GM12878 (cell line): ENCODE results near the gene PIP4K2A. TPM values are rescaled to one million over a fixed set of nuclear protein-coding genes. Genes with fewer than 3 reads are reported as not detected.

Experiments used
- ATAC-seq: fragments of 200-7000 bp; cut with Tn5 transposase; 3 replicates; pipeline ENCODE4 v1.9.1; 2020; ENCODE audit warnings: mild to moderate bottlenecking, moderate library complexity
- BruUV-seq: library from RNA; stranded (reverse); fragments of 400-500 nt; replicated peaks from 2 replicates; lab custom pipeline; 2021; lab: Mats Ljungman, UMichigan
- CTCF ChIA-PET: fragments of 300-600 bp; sonication (Branson Sonifier 250); formaldehyde crosslinking; extraction: SDS; loops from one replicate; lab custom pipeline; 2021; ENCODE audit warnings: inconsistent platforms; lab: Yijun Ruan, JAX
- POLR2A ChIA-PET: fragments of 350-600 bp; formaldehyde crosslinking; extraction: SDS; loops from one replicate; lab custom pipeline; 2021; ENCODE audit warnings: inconsistent platforms; lab: Charles Lee
- RAD21 ChIA-PET: fragments of 300-600 bp; sonication (Branson Sonifier 250); formaldehyde crosslinking; loops from one replicate; lab custom pipeline; 2023; ENCODE audit warnings: antibody characterized with exemption; ENCODE audit not compliant: unreplicated experiment; lab: Charles Lee
- SMC1A ChIA-PET: fragments of 300-600 bp; sonication (Branson Sonifier 250); formaldehyde crosslinking; loops from one replicate; lab custom pipeline; 2023; ENCODE audit not compliant: unreplicated experiment, uncharacterized antibody; lab: Charles Lee
- DNase-seq: peaks from one replicate; pipeline ENCODE4 v3.0.0-alpha.2; 2011; ENCODE audit warnings: low read depth, low spot score
- FAIRE-seq: peaks from 3 replicates; lab custom pipeline; 2011; peaks lifted over from hg19 to GRCh38; lab: Jason Lieb, UNC
- H2AFZ ChIP-seq: 2 replicates; pipeline ENCODE4 v1.6.0; 2011; ENCODE audit warnings: low read depth, low read length, control low read depth; ENCODE audit not compliant: control insufficient read depth
- H3K27ac ChIP-seq: 2 replicates; pipeline ENCODE4 v1.5.1; 2011; ENCODE audit warnings: control low read depth; ENCODE audit not compliant: control insufficient read depth, insufficient read depth
- H3K27me3 ChIP-seq, 2 experiments: replicated peaks in 1 of 2; 2 replicates each; pipeline versions ENCODE4 v1.6.0 to v1.6.1; 2011; ENCODE audit warnings: low read length in 1 of 2; ENCODE audit not compliant: control insufficient read depth in 2 of 2, insufficient read depth in 2 of 2
- H3K36me3 ChIP-seq, 2 experiments: 2 replicates each; pipeline ENCODE4 v1.5.1; 2011; ENCODE audit warnings: low read length in 1 of 2; ENCODE audit not compliant: control insufficient read depth in 2 of 2, insufficient read depth in 2 of 2
- H3K4me1 ChIP-seq: 2 replicates; pipeline ENCODE4 v1.6.1; 2011; ENCODE audit warnings: mild to moderate bottlenecking, low read length, moderate library complexity, mixed read lengths; ENCODE audit not compliant: control insufficient read depth, insufficient read depth
- H3K4me2 ChIP-seq: 2 replicates; pipeline ENCODE4 v1.6.0; 2011; ENCODE audit warnings: control low read depth; ENCODE audit not compliant: control insufficient read depth, insufficient read depth
- H3K4me3 ChIP-seq: fragments of 200-600 bp; sonication (generic); 2 replicates; pipeline ENCODE4 v1.5.1; 2016
- H3K79me2 ChIP-seq: 2 replicates; pipeline ENCODE4 v1.6.0; 2011; ENCODE audit warnings: low read length; ENCODE audit not compliant: control insufficient read depth, insufficient read depth
- H3K9ac ChIP-seq: 2 replicates; pipeline ENCODE4 v1.8.0; 2011; ENCODE audit warnings: low read length, control low read depth, mixed read lengths; ENCODE audit not compliant: control insufficient read depth, insufficient read depth
- H3K9me3 ChIP-seq: replicated peaks from 3 replicates; pipeline ENCODE4 v1.5.1; 2011; ENCODE audit warnings: mild to moderate bottlenecking, low read length; ENCODE audit not compliant: control insufficient read depth, insufficient read depth
- H4K20me1 ChIP-seq: 2 replicates; pipeline ENCODE4 v1.6.0; 2011; ENCODE audit not compliant: control insufficient read depth, insufficient read depth
- CREM ChIP-seq: IDR thresholded peaks from 2 replicates; pipeline ENCODE4 v1.6.1; 2014; ENCODE audit warnings: antibody characterized with exemption, low read depth
- E4F1 ChIP-seq: fragments of 450-650 bp; IDR thresholded peaks from 2 replicates; pipeline ENCODE4 v1.6.1; 2018; ENCODE audit warnings: borderline replicate concordance, mild to moderate bottlenecking; ENCODE audit not compliant: partially characterized antibody
- EP300 ChIP-seq, 2 experiments: fragments of 150-350 bp in 1 of 2; IDR thresholded peaks; 2 replicates each; pipeline ENCODE4 v1.6.1; 2011 to 2012; ENCODE audit warnings: low read depth in 2 of 2, low read length in 2 of 2, borderline replicate concordance in 1 of 2, improper control_type of control experiment in 1 of 2, inconsistent platforms in 1 of 2; ENCODE audit not compliant: control insufficient read depth in 1 of 2
- KDM1A ChIP-seq: fragments of 200-600 bp; sonication (generic); IDR thresholded peaks from 2 replicates; pipeline ENCODE4 v1.6.1; 2016; ENCODE audit warnings: borderline replicate concordance
- PKNOX1 ChIP-seq: fragments of 450-650 bp; IDR thresholded peaks from 2 replicates; pipeline ENCODE4 v1.6.1; 2016; ENCODE audit warnings: mild to moderate bottlenecking
- POLR2AphosphoS2 ChIP-seq: IDR thresholded peaks from 2 replicates; pipeline ENCODE4 v1.6.1; 2011; ENCODE audit warnings: low read depth, mild to moderate bottlenecking, low read length, improper control_type of control experiment, moderate library complexity
- RB1 ChIP-seq: fragments of 450-650 bp; formaldehyde crosslinking; IDR thresholded peaks from 2 replicates; pipeline ENCODE4 v1.6.1; 2017; ENCODE audit warnings: mild to moderate bottlenecking, borderline replicate concordance
- RELB ChIP-seq: fragments of 450-650 bp; IDR thresholded peaks from 2 replicates; pipeline ENCODE4 v1.6.1; 2017; ENCODE audit warnings: low read depth, mild to moderate bottlenecking, moderate library complexity
- SP1 ChIP-seq: IDR thresholded peaks from one replicate; pipeline ENCODE4 v1.6.1; 2011; ENCODE audit warnings: low read depth, low read length
- TAF1 ChIP-seq: IDR thresholded peaks from 2 replicates; pipeline ENCODE4 v1.6.1; 2011; ENCODE audit warnings: mild to moderate bottlenecking, low read depth, low read length, borderline replicate concordance
- ZBTB40 ChIP-seq: fragments of 450-650 bp; IDR thresholded peaks from 2 replicates; pipeline ENCODE4 v1.6.1; 2016; ENCODE audit warnings: mild to moderate bottlenecking, moderate library complexity, borderline replicate concordance
- ZNF274 ChIP-seq: IDR thresholded peaks from one replicate; pipeline ENCODE4 v1.8.0; 2011; ENCODE audit not compliant: insufficient read length, insufficient read depth
- ZNF384 ChIP-seq: IDR thresholded peaks from 2 replicates; pipeline ENCODE4 v1.6.1; 2012; ENCODE audit warnings: low read depth, mild to moderate bottlenecking, low read length, improper control_type of control experiment, borderline replicate concordance
- WGBS: methylation state at CpG from one replicate; pipeline ENCODE4 v1.1.6; 2016; ENCODE audit warnings: low lambda C conversion rate; ENCODE audit not compliant: insufficient replicate concordance, insufficient coverage; ENCODE audit errors: missing lambda C conversion rate; 5-methylcytosine and 5-hydroxymethylcytosine counted together
- in situ Hi-C: fragments of 300-500 bp; cut with MboI; formaldehyde crosslinking; loops from 9 replicates; pipeline ENCODE4 v1.14.3; 2018; ENCODE audit warnings: mixed read lengths
- intact Hi-C: fragments of 100-400 bp; cut with micrococcal nuclease; formaldehyde crosslinking; loops from one replicate; pipeline ENCODE4 v1.14.2; 2022; ENCODE audit not compliant: unreplicated experiment
- polyA plus RNA-seq, 11 experiments: library from polyadenylated mRNA; depleted of rRNA in 4 of 11; unstranded in 6 of 11; stranded (reverse) in 5 of 11; fragments of >200 nt; fragmentation: Nextera tagmentation in 4 of 11; fragmentation: Illumina TruSeq in 1 of 11; extraction: Ambion mirVana in 4 of 11; extraction: Trizol in 1 of 11; gene quantifications; 1 replicate in 1 of 11; 2 replicates in 10 of 11; pipeline versions ENCODE4 v1.2.1 to v1.2.3, GENCODE V29; 2011 to 2016; ENCODE audit warnings: inconsistent platforms in 2 of 11, missing spikeins in 2 of 11, low read depth in 1 of 11
- total RNA-seq, 4 experiments: library from RNA; depleted of rRNA in 3 of 4; stranded (reverse); fragments of >200 nt in 3 of 4; fragmentation: Illumina TruSeq in 1 of 4; extraction: Trizol in 1 of 4; gene quantifications; 2 replicates each; pipeline versions ENCODE4 v1.2.1 to v1.2.3, GENCODE V29; 2013 to 2021

PIP4K2A gene
- total and polyA plus RNA-seq, 10 of the 15 experiments (the other 5 are each of a cell fraction or from before 2014, with no cell fraction given) = 54.3 to 139 (median 84.4) TPM

- ATAC-seq (no peak; the same call in 2 of the 3 replicates), FAIRE-seq (no peak), DNase-seq (no peak)
- no peak overlapping the region for H3K4me2 ChIP-seq
- no peaks in the 10 kb centered on the region; the same call in 2 of the 3 replicates for H3K9me3 ChIP-seq
- CTCF ChIA-PET = interaction anchor here (0.9 to 3.1 kb wide), 2 partner anchors 8 to 81 kb away, joined by 3 to 8 read pairs; no protein-coding TSS in a partner anchor
- POLR2A ChIA-PET = interaction anchor here (0.7 to 1.7 kb wide), 3 partner anchors 10 to 15 kb away, joined by 3 to 4 read pairs (median 3); no protein-coding TSS in a partner anchor
- peaks cover 94% of the 10 kb centered on the region for H3K79me2 ChIP-seq
- SMC1A ChIA-PET = interaction anchor here (0.8 to 11.0 kb wide), 9 partner anchors 6 to 125 kb away, joined by 3 to 107 read pairs (median 4); no protein-coding TSS in a partner anchor
- in situ Hi-C loops = no loop called here
- RAD21 ChIA-PET = interaction anchor here (0.8 to 1.3 kb wide), 3 partner anchors 27 to 36 kb away, joined by 3 to 5 read pairs (median 4); no protein-coding TSS in a partner anchor
- H3K9ac ChIP-seq = no peak overlapping the region
- peaks cover 8% of the 10 kb centered on the region for H3K4me1 ChIP-seq
- BruUV-seq = no TSS peak
- peaks cover 1 to 2% of the 10 kb centered on the region in 2 experiments; a peak in 2 of 4 replicates for H3K36me3 ChIP-seq
- intact Hi-C loops = no loop called here
- H3K27ac ChIP-seq = no peak overlapping the region
- no peak overlapping the region for H3K4me3 ChIP-seq
- no peak overlapping the region for H2AFZ ChIP-seq
- no peaks in the 10 kb centered on the region for H3K27me3 ChIP-seq
- H4K20me1 ChIP-seq = no peaks in the 10 kb centered on the region
- WGBS = 0% methylated on average over 1 of the region's 1 CpG
- TF ChIP-seq RELB (no peak), EP300 (IDR thresholded peaks at IDR 0.05; ENCODE audit: borderline replicate concordance in 1 of 2, control insufficient read depth in 1 of 2, low read depth in 2 of 2, low read length in 2 of 2) (no peak), E4F1 (no peak), ZNF384 (no peak), PKNOX1 (no peak), CREM (no peak), POLR2AphosphoS2 (no peak), SP1 (no peak), ZBTB40 (no peak), KDM1A (no peak), RB1 (no peak), TAF1 (no peak), ZNF274 (no peak)
These were observed 37.9 kb downstream of the PIP4K2A start for GRCh38 chr10:22676435-22676834.
